ENCODE data around the gene NKAIN1. TPM values are rescaled to one million over a fixed set of nuclear protein-coding genes. Genes with fewer than 3 reads are reported as not detected.

NKAIN1 gene
- total RNA-seq, result 0.11 and 0.17 TPM in 2 replicates

GRCh38 chr1:31239653-31240241 is at the start of gene NKAIN1:
TSS of gene NKAIN1 (minus strand) at chr1:31239887. CDS start at chr1:31239547, 340 bp downstream.

Other genes starting within 250 kb of the NKAIN1 start
- gene PUM1, start 174.2 kb downstream of the NKAIN1 start, total RNA-seq, result 68.2 and 68.3 TPM in 2 replicates
- gene SNRNP40, start 56.9 kb upstream of the NKAIN1 start, total RNA-seq, result 95.3 and 133 TPM in 2 replicates
- gene ZCCHC17, start 57.1 kb upstream of the NKAIN1 start, total RNA-seq, result 22.9 and 28.2 TPM in 2 replicates
- gene FABP3, start 133.2 kb upstream of the NKAIN1 start, total RNA-seq, result 0.43 TPM in 1 of 2 replicates, not detected in the other
- gene SERINC2, start 173.3 kb upstream of the NKAIN1 start, total RNA-seq, result 6.2 and 6.5 TPM in 2 replicates